ENCODE measurements around the gene MROH9.

Gene MROH9

DNA sequence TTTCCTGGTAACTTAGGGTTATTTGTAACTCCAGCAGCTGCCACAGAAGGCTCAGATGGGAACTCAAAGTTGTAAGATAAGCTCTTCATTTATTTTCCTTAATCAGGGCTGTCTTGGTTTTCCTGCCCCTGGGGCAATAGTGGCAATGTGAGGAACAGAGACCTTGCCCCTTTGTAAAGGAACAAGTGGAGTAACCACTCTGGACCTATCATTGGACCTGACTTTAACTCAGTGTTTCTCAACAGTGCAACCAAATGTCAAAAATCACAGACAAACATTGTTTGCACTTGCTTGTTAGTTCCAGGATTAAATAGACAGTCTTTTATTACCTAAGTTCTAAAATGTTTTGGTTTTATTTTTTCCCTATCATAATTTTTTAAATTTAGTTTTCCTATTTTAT is 152.6 kb downstream of the MROH9 start:
- DNase-seq: no peak

DNA sequence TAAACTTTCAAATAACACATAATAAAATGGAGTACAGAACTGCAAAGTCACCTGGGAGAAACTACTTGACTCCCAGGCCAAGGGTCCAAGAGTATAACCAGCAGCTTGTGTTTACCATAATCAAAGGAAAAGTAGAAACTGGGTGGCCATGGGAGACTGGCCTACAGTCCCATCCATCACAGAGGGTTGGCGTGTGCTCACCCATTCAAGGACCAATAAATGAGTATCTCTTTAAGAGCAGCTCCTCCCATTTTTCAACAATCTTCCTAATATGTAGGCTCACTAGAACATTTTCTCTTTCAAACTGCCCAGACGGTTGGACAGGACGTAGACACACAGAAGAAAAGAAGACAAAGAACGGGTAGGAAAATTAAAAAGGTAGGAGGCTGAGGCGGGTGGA is 155.3 kb downstream of the MROH9 start, which contains the start of gene FMO3:
TSS of gene FMO3 (plus strand) at position 302 of the 400 bp plus-strand sequence. CDS start 1,754 bp downstream, outside the sequence.
- DNase-seq: no peak

DNA sequence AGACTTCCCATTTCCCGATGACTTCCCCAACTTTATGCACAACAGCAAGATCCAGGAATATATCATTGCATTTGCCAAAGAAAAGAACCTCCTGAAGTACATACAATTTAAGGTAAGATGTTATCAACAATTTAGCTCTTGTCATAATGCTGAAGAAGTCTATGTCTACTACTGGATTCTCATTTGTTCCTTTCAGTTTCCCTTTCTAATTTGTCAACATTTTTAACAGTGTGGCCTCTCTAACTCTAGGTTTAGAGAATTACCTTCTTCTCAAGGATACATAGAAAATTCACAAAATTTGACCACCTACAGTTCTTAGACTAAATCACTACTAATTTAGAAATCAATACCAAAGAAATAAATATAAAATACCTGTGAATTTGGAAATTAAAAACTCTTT is 168.5 kb downstream of the MROH9 start:
- no peak for DNase-seq

- no peak for DNase-seq
Measured at GRCh38 chr1:171107262-171107940, 172.1 kb downstream of the MROH9 start.

DNA sequence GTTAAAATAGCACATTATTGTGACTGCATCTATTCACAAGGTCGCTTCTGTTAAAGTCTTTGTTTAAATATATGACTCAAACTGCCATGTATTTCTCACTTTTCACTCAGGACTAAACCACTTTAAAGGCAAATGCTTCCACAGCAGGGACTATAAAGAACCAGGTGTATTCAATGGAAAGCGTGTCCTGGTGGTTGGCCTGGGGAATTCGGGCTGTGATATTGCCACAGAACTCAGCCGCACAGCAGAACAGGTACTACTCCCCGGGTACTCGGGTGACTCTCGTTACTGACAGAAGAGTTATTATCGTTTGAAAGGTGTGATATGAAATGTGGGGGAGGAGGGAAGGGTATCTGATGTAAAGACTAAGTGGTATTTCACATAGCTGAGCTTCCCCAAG is 172.6 kb downstream of the MROH9 start:
- no peak for DNase-seq

GRCh38 chr1:171109966-171110365 is 174.6 kb downstream of the MROH9 start:
- DNase-seq: no peak

DNA sequence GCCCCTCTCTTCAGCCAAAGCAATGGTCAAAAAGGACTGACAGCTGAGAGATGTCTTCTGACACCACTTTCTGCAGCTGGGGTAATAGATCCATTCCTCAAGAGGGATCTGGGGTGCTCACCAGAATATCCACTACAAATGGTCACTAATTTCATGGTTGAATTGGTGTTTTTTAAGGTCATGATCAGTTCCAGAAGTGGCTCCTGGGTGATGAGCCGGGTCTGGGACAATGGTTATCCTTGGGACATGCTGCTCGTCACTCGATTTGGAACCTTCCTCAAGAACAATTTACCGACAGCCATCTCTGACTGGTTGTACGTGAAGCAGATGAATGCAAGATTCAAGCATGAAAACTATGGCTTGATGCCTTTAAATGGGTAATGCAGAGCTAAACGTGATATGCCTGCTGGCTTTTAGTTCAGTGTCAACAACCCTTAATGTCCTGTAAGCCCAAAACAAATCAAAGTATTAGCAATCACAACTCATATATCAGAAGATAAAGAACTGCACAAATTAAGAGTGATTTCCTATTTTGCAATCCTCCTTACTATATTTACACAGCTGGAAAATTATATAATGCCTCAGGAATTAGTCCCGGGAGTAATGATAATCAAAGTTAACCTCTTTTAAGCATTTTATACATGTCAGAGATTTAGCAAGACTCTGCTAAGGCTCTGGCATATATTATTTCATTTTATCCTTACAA is 175.4 kb downstream of the MROH9 start:
- DNase-seq: no peak

- no peak for DNase-seq
Measured at GRCh38 chr1:171112119-171112518, 176.8 kb downstream of the MROH9 start.

GRCh38 chr1:171113382-171113781 is 178.0 kb downstream of the MROH9 start:
- DNase-seq: no peak

Measured in activated CD8-positive, alpha-beta memory T cell treated with anti-CD3 and anti-CD28 coated beads for 24 hours (primary cell).